Neuronal stem cell (in vitro differentiated cells): ENCODE measurements around the gene CCDC54.

Experiments
- DNase-seq: peaks from one replicate; pipeline ENCODE4 v3.0.0-alpha.2; 2013; ENCODE audit warnings: low spot score
- H2AFZ ChIP-seq: one replicate; pipeline ENCODE4 v1.6.1; 2013; ENCODE audit warnings: mild to moderate bottlenecking, low read length, inconsistent platforms
- H2AK5ac ChIP-seq: 2 replicates; pipeline ENCODE4 v1.6.1; 2013; ENCODE audit warnings: low read depth, mild to moderate bottlenecking, inconsistent platforms, low read length, moderate library complexity, mixed read lengths
- H2BK120ac ChIP-seq: 2 replicates; pipeline ENCODE4 v1.6.1; 2013; ENCODE audit warnings: low read depth, mild to moderate bottlenecking, inconsistent platforms, low read length, moderate library complexity, mixed read lengths
- H2BK12ac ChIP-seq: one replicate; pipeline ENCODE4 v1.6.1; 2013; ENCODE audit warnings: low read length, inconsistent platforms
- H2BK15ac ChIP-seq: 2 replicates; pipeline ENCODE4 v1.6.1; 2013; ENCODE audit warnings: mild to moderate bottlenecking, low read length, inconsistent platforms, mixed read lengths
- H2BK5ac ChIP-seq: one replicate; pipeline ENCODE4 v1.6.1; 2013; ENCODE audit warnings: inconsistent platforms, mild to moderate bottlenecking, low read length, moderate library complexity
- H3K14ac ChIP-seq: one replicate; pipeline ENCODE4 v1.6.1; 2013; ENCODE audit warnings: low read length, inconsistent platforms
- H3K18ac ChIP-seq: 2 replicates; pipeline ENCODE4 v1.6.1; 2013; ENCODE audit warnings: low read length, inconsistent platforms
- H3K23ac ChIP-seq: 2 replicates; pipeline ENCODE4 v1.6.1; 2013; ENCODE audit warnings: low read depth, mild to moderate bottlenecking, mixed read lengths, low read length, inconsistent platforms; ENCODE audit not compliant: poor library complexity
- H3K27ac ChIP-seq: replicated peaks from 3 replicates; pipeline ENCODE4 v1.5.1; 2013; ENCODE audit warnings: low read length, inconsistent platforms
- H3K27me3 ChIP-seq, 3 experiments: 2 replicates each; pipeline ENCODE4 v1.6.1; 2013; ENCODE audit warnings: low read length in 3 of 3, mild to moderate bottlenecking in 2 of 3, inconsistent platforms in 1 of 3, low read depth in 1 of 3, mixed read lengths in 1 of 3, moderate library complexity in 1 of 3; ENCODE audit not compliant: control insufficient read depth in 3 of 3, insufficient read depth in 3 of 3
- H3K36me3 ChIP-seq, 2 donors: replicated peaks in 1 of 2; 2 replicates each; pipeline ENCODE4 v1.6.1; 2013; ENCODE audit warnings: low read length in 2 of 2; ENCODE audit not compliant: control insufficient read depth in 2 of 2, insufficient read depth in 2 of 2
- H3K4ac ChIP-seq: 2 replicates; pipeline ENCODE4 v1.6.1; 2013; ENCODE audit warnings: inconsistent platforms, mild to moderate bottlenecking, low read length, moderate library complexity
- H3K4me1 ChIP-seq, 2 donors: 1 replicate in 1 of 2; 2 replicates in 1 of 2; pipeline ENCODE4 v1.6.1; 2013; ENCODE audit warnings: low read length in 2 of 2, low read depth in 1 of 2; ENCODE audit not compliant: control insufficient read depth in 2 of 2, insufficient read depth in 1 of 2
- H3K4me2 ChIP-seq: one replicate; pipeline ENCODE4 v1.6.1; 2013; ENCODE audit warnings: mild to moderate bottlenecking, low read length, inconsistent platforms; ENCODE audit not compliant: insufficient read depth, poor library complexity, severe bottlenecking
- H3K4me3 ChIP-seq, 2 donors: 2 replicates each; pipeline ENCODE4 v1.5.1; 2013; ENCODE audit warnings: low read length in 2 of 2, mild to moderate bottlenecking in 2 of 2, inconsistent platforms in 1 of 2, moderate library complexity in 1 of 2
- H3K79me1 ChIP-seq: one replicate; pipeline ENCODE4 v1.6.1; 2013; ENCODE audit warnings: low read depth, mild to moderate bottlenecking, inconsistent platforms, low read length, moderate library complexity
- H3K9ac ChIP-seq: one replicate; pipeline ENCODE4 v1.6.1; 2013; ENCODE audit warnings: mild to moderate bottlenecking, low read depth, low read length, inconsistent platforms; ENCODE audit not compliant: poor library complexity
- H3K9me3 ChIP-seq, 2 donors: replicated peaks in 1 of 2; 2 replicates each; pipeline versions ENCODE3 to v1.6.1; 2013; ENCODE audit warnings: low read length in 2 of 2, mild to moderate bottlenecking in 2 of 2, inconsistent platforms in 1 of 2, low read depth in 1 of 2, mixed read lengths in 1 of 2, moderate library complexity in 1 of 2; ENCODE audit not compliant: control insufficient read depth in 2 of 2, insufficient read depth in 1 of 2
- H4K8ac ChIP-seq: one replicate; pipeline ENCODE4 v1.6.1; 2013; ENCODE audit warnings: low read depth, mild to moderate bottlenecking, inconsistent platforms, low read length, moderate library complexity
- H4K91ac ChIP-seq: one replicate; pipeline ENCODE4 v1.6.1; 2013; ENCODE audit warnings: low read length, low read depth, mild to moderate bottlenecking, inconsistent platforms; ENCODE audit not compliant: poor library complexity
- WGBS, 2 donors: extraction: QIAGEN DNeasy Blood & Tissue Kit; methylation state at CpG; one replicate each; pipeline ENCODE4 v1.1.7; 2013; ENCODE audit warnings: missing lambda C conversion rate in 2 of 2, mixed read lengths in 1 of 2; ENCODE audit not compliant: insufficient read length in 2 of 2, insufficient replicate concordance in 1 of 2; ENCODE audit errors: extremely low coverage in 2 of 2; 5-methylcytosine and 5-hydroxymethylcytosine counted together

CCDC54 gene

DNA sequence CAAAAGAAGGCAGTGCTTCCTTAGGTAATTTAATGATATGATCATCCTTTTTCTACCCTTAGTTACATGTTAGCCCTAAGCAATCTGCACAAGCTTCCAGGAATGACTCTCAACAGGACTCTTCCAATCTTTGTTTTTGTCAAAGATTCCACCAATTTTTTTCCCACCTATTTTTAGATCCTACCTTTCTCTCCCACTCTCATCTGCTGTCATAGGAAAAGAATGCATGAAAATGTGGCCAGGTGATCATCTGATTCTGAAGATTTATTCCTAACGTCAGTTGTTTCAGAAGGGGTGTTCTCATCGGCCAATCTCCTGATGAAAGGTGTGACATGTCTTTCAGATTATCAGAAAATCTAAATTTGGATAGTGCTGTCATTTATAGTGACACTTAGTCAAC is 7.2 kb downstream of the CCDC54 start:
- H3K27ac ChIP-seq: no peak overlapping the region
- no peak overlapping the region for H2AFZ ChIP-seq
- no peaks in the 10 kb centered on the region for H3K27me3 ChIP-seq
- no peak overlapping the region for H2AK5ac ChIP-seq
- H3K9me3 ChIP-seq: no peaks in the 10 kb centered on the region
- no peaks in the 10 kb centered on the region for H3K4me1 ChIP-seq
- no peak overlapping the region for H4K8ac ChIP-seq
- no peak overlapping the region for H4K91ac ChIP-seq
- H2BK5ac ChIP-seq: no peak overlapping the region
- WGBS, 2 donors: no CpG with 5 or more reads among the region's 2 CpGs
- no peak overlapping the region for H3K4me3 ChIP-seq
- H3K18ac ChIP-seq: no peak overlapping the region
- no peak overlapping the region for H3K4ac ChIP-seq
- no peak overlapping the region for H2BK12ac ChIP-seq
- no peak overlapping the region for H2BK120ac ChIP-seq
- no peaks in the 10 kb centered on the region for H3K79me1 ChIP-seq
- H3K23ac ChIP-seq: no peak overlapping the region
- H2BK15ac ChIP-seq: no peak overlapping the region
- H3K14ac ChIP-seq: no peak overlapping the region
- no peak for DNase-seq
- H3K4me2 ChIP-seq: no peak overlapping the region
- H3K36me3 ChIP-seq: no peaks in the 10 kb centered on the region
- H3K9ac ChIP-seq: no peak overlapping the region

DNA sequence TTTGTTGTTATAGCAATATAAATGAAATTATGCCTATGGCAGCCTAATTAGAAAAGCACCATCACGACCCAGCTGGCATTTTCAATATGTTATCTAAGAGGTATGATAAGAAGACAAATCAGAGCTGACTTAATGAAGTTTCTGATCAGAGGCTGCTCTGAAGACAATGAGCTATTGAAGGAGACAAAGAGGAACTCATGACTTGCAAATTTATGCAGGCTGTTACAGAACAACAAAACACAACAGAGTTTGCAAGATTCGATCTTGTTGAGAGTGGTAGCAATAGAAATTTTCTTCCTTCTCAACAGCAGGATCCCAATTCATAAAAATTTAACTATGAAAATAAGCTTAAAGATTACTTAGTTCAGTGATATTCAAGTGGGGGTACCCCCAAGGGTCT is 7.7 kb downstream of the CCDC54 start:
- H3K4me1 ChIP-seq: no peaks in the 10 kb centered on the region
- no peak overlapping the region for H3K14ac ChIP-seq
- H2AFZ ChIP-seq: no peak overlapping the region
- H3K36me3 ChIP-seq: no peaks in the 10 kb centered on the region
- no peak overlapping the region for H4K8ac ChIP-seq
- no peaks in the 10 kb centered on the region for H3K79me1 ChIP-seq
- no peak overlapping the region for H3K4me3 ChIP-seq
- H3K4ac ChIP-seq: no peak overlapping the region
- H2BK5ac ChIP-seq: no peak overlapping the region
- H2BK120ac ChIP-seq: no peak overlapping the region
- H3K9me3 ChIP-seq: no peaks in the 10 kb centered on the region
- no peak overlapping the region for H2BK12ac ChIP-seq
- no peaks in the 10 kb centered on the region for H3K27me3 ChIP-seq
- DNase-seq: no peak
- no peak overlapping the region for H2AK5ac ChIP-seq
- H4K91ac ChIP-seq: no peak overlapping the region
- WGBS, 2 donors: no CpG with 5 or more reads among the region's 2 CpGs
- no peak overlapping the region for H3K27ac ChIP-seq
- H3K18ac ChIP-seq: no peak overlapping the region
- H2BK15ac ChIP-seq: no peak overlapping the region
- H3K9ac ChIP-seq: no peak overlapping the region
- no peak overlapping the region for H3K4me2 ChIP-seq
- H3K23ac ChIP-seq: no peak overlapping the region

DNA sequence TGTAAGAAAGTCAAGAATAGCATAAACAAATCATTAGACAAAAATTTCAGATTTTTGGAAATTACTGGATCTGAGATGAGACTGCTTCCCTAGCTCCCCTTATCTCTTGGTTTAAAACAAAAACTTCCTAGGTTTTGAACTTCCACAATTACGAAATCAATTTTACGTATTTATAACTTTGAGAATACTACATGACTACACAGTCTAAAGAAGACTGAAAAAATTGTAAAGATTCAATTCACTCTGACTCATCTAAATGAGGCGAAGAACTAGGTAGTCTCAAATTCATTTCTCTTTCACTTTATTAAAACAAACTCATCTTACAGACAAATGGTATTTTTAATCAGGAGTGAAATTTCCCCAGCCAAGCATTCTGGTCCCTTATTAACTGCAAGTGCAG is 10.3 kb downstream of the CCDC54 start:
- H3K79me1 ChIP-seq: no peaks in the 10 kb centered on the region
- H4K8ac ChIP-seq: no peak overlapping the region
- H3K4me1 ChIP-seq: no peaks in the 10 kb centered on the region
- no peak overlapping the region for H2BK5ac ChIP-seq
- no peak overlapping the region for H3K23ac ChIP-seq
- no peak overlapping the region for H3K27ac ChIP-seq
- no peak overlapping the region for H2BK12ac ChIP-seq
- no peaks in the 10 kb centered on the region for H3K36me3 ChIP-seq
- no peak overlapping the region for H3K9ac ChIP-seq
- H3K27me3 ChIP-seq: no peaks in the 10 kb centered on the region
- H3K9me3 ChIP-seq: no peaks in the 10 kb centered on the region
- H2AK5ac ChIP-seq: no peak overlapping the region
- H3K4ac ChIP-seq: no peak overlapping the region
- DNase-seq: no peak
- no CpG with 5 or more reads among the region's 3 CpGs for WGBS, 2 donors
- no peak overlapping the region for H3K4me3 ChIP-seq
- no peak overlapping the region for H4K91ac ChIP-seq
- H3K4me2 ChIP-seq: no peak overlapping the region
- H2AFZ ChIP-seq: no peak overlapping the region
- no peak overlapping the region for H2BK15ac ChIP-seq
- H2BK120ac ChIP-seq: no peak overlapping the region
- no peak overlapping the region for H3K14ac ChIP-seq
- no peak overlapping the region for H3K18ac ChIP-seq

DNA sequence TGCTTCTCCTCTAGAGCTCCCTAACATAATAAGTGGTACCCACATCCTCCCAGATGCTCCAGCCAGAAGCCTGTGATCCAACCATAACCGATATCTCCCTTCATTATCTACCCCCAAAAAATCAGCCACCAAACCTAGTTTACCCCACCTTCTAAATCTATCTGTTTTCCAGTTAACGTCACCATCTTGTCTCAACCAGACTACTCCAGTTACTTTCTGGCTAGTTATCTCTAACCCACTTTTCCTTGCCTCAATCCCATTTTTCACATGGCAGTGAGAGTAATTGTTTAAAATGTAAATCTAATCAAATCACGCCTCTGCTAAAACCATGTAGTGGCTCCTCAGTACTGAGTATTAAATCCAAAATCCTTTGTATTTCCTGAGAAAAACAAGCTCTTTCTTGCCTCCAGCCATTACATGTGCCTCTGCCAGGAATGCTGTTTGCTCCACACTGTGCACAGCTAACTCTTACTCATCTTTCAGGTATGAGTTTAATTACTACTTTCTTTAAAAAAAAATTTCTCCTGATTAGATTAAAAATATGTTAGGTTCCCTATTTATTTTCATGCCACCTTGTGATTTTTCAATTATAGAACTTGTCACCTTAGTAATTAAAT is 15.4 kb downstream of the CCDC54 start:
- Histone ChIP-seq H4K91ac (no peak overlapping the region), H3K18ac (no peak overlapping the region), H3K27ac (no peak overlapping the region), H3K4ac (no peak overlapping the region), H2AFZ (no peak overlapping the region), H2AK5ac (no peak overlapping the region), H3K27me3 (no peaks in the 10 kb centered on the region), H3K79me1 (no peaks in the 10 kb centered on the region), H3K14ac (no peak overlapping the region), H3K9ac (no peak overlapping the region), H4K8ac (no peak overlapping the region), H3K9me3 (no peaks in the 10 kb centered on the region), H3K4me2 (no peak overlapping the region), H3K36me3 (no peaks in the 10 kb centered on the region), H2BK15ac (no peak overlapping the region), H2BK120ac (no peak overlapping the region), H2BK5ac (no peak overlapping the region), H3K4me1 (no peaks in the 10 kb centered on the region), H3K4me3 (no peak overlapping the region), H3K23ac (no peak overlapping the region), H2BK12ac (no peak overlapping the region)
- no peak for DNase-seq
- no CpG with 5 or more reads among the region's 3 CpGs for WGBS, 2 donors
